ENCODE results near the gene MYO9A. TPM values are rescaled to one million over a fixed set of nuclear protein-coding genes. Genes with fewer than 3 reads are reported as not detected.
"Not testable (repeated sequence)": the region's sequence is repeated elsewhere in the genome, so short reads cannot be mapped to it uniquely, and the experiment has no call there.

The MYO9A gene
- total RNA-seq, 1 donor from 2014 or later, result 79.5 TPM

- Mint-ChIP-seq H3K36me3 (peaks cover 18% of the 10 kb centered on the region), H3K27me3 (ENCODE audit: low read depth) (no peaks in the 10 kb centered on the region), H3K4me3 (no peak overlapping the region), H3K4me1 (peaks cover 12% of the 10 kb centered on the region), H3K27ac (no peak overlapping the region), H3K9me3 (peaks cover 23% of the 10 kb centered on the region)
- no peak for TF ChIP-seq CTCF (IDR thresholded peaks at IDR 0.05; ENCODE audit: unreplicated experiment)
- no peak for DNase-seq (ENCODE audit: low spot score in 2 of 2, unreplicated experiment in 2 of 2)
These were observed 55.6 kb downstream of the MYO9A start for GRCh38 chr15:72062319-72062718.

GRCh38 chr15:72060687-72061250 lies 57.2 kb downstream of the MYO9A start:
- peaks cover 13% of the 10 kb centered on the region for H3K4me1 Mint-ChIP-seq
- no peak for DNase-seq (ENCODE audit: low spot score in 2 of 2, unreplicated experiment in 2 of 2)
- H3K9me3 Mint-ChIP-seq, result peaks cover 23% of the 10 kb centered on the region
- peaks cover 18% of the 10 kb centered on the region for H3K36me3 Mint-ChIP-seq
- no peaks in the 10 kb centered on the region for H3K27me3 Mint-ChIP-seq (ENCODE audit: low read depth)
- no peak overlapping the region for H3K4me3 Mint-ChIP-seq
- no peak overlapping the region for H3K27ac Mint-ChIP-seq
- TF ChIP-seq CTCF (IDR thresholded peaks at IDR 0.05; ENCODE audit: unreplicated experiment), result no peak

- TF ChIP-seq CTCF (IDR thresholded peaks at IDR 0.05; ENCODE audit: unreplicated experiment), result no peak
- H3K9me3 Mint-ChIP-seq, result peaks cover 19% of the 10 kb centered on the region
- no peak overlapping the region for H3K27ac Mint-ChIP-seq
- DNase-seq (ENCODE audit: low spot score in 2 of 2, unreplicated experiment in 2 of 2), result no peak
- no peak overlapping the region for H3K4me3 Mint-ChIP-seq
- H3K4me1 Mint-ChIP-seq, result peaks cover 13% of the 10 kb centered on the region
- H3K36me3 Mint-ChIP-seq, result peaks cover 14% of the 10 kb centered on the region
- H3K27me3 Mint-ChIP-seq (ENCODE audit: low read depth), result no peaks in the 10 kb centered on the region
These were observed 59.4 kb downstream of the MYO9A start for GRCh38 chr15:72058585-72058984.

- TF ChIP-seq CTCF (IDR thresholded peaks at IDR 0.05; ENCODE audit: unreplicated experiment), result no peak
- no peaks in the 10 kb centered on the region for H3K27me3 Mint-ChIP-seq (ENCODE audit: low read depth)
- DNase-seq (ENCODE audit: low spot score in 2 of 2, unreplicated experiment in 2 of 2), result no peak
- H3K4me1 Mint-ChIP-seq, result peaks cover 13% of the 10 kb centered on the region
- peaks cover 17% of the 10 kb centered on the region for H3K9me3 Mint-ChIP-seq
- H3K4me3 Mint-ChIP-seq, result no peak overlapping the region
- peak overlapping the region; percentile 60 for H3K27ac Mint-ChIP-seq
- H3K36me3 Mint-ChIP-seq, result peaks cover 19% of the 10 kb centered on the region
These were observed 60.3 kb downstream of the MYO9A start for GRCh38 chr15:72057548-72058091.

GRCh38 chr15:72056217-72056616 lies 61.7 kb downstream of the MYO9A start:
- Mint-ChIP-seq H3K4me1 (peaks cover 13% of the 10 kb centered on the region), H3K36me3 (peaks cover 12% of the 10 kb centered on the region)
- not testable (repeated sequence) for H3K27ac Mint-ChIP-seq; H3K4me3 Mint-ChIP-seq; H3K9me3 Mint-ChIP-seq; H3K27me3 Mint-ChIP-seq (ENCODE audit: low read depth); DNase-seq (ENCODE audit: low spot score in 2 of 2, unreplicated experiment in 2 of 2)

GRCh38 chr15:72053297-72053696 lies 64.7 kb downstream of the MYO9A start:
- Mint-ChIP-seq H3K36me3 (peaks cover 15% of the 10 kb centered on the region), H3K4me1 (peaks cover 12% of the 10 kb centered on the region)
- H3K9me3 Mint-ChIP-seq; DNase-seq (ENCODE audit: low spot score in 2 of 2, unreplicated experiment in 2 of 2); H3K27ac Mint-ChIP-seq; H3K4me3 Mint-ChIP-seq; H3K27me3 Mint-ChIP-seq (ENCODE audit: low read depth): not testable (repeated sequence)

Measured in mesothelial cell of epicardium (in vitro differentiated cells).